Stimulated activated CD8-positive, alpha-beta memory T cell treated with anti-CD3 and anti-CD28 coated beads, Interleukin-7, amount 100 ng/mL, for 48 hours (primary cell): ENCODE measurements around the gene SEMA3A.

Source experiments
- DNase-seq, 2 donors: peaks; one replicate each; pipeline ENCODE4 v3.0.0-alpha.2; 2020; ENCODE audit warnings: low read depth in 1 of 2; ENCODE audit errors: extremely low read depth in 1 of 2

SEMA3A gene

GRCh38 chr7:84112771-84113170 lies 81.8 kb downstream of the SEMA3A start:
- DNase-seq: no peak

- no peak for DNase-seq
Observed at GRCh38 chr7:84111842-84112241, 82.7 kb downstream of the SEMA3A start.

- DNase-seq: no peak
Observed at GRCh38 chr7:84110400-84110799, 84.2 kb downstream of the SEMA3A start.

DNA sequence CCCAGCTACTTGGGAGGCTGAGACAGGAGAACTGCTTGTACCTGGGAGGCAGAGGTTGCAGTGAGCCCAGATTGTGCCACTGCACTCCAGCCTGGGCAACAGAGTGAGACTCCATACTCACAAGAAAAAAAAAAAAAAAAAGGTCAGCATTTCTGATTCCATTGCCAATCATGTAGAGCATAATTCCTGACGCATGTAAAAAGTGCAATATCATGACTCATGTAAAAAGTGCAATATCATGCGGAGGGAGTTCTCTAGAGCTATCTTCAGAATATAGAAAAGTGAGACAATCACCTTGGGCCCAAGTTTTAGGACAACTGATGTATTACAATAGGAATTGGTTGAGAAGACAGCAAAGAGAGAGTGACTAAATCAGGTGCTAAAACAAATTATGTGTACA lies 85.8 kb downstream of the SEMA3A start:
- no peak for DNase-seq

DNA sequence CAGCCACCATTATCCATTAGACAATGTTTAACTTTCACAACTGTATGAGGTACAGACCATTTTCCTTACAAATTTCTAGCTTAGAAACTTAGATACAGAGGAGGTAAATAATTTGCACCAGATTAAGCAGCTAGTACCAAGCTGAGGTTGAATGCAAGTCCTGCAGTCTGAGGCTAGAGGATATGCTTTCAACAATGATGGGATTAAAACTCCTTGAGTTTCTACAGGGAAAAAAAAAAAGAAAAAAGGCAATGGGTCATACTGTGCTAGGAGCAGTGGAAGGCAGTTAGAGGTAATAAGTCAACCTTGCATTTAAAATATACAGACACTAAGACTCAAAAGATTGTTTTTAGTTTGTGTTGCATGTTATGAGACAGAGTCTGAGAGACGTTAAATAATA lies 86.5 kb downstream of the SEMA3A start:
- DNase-seq: no peak

DNA sequence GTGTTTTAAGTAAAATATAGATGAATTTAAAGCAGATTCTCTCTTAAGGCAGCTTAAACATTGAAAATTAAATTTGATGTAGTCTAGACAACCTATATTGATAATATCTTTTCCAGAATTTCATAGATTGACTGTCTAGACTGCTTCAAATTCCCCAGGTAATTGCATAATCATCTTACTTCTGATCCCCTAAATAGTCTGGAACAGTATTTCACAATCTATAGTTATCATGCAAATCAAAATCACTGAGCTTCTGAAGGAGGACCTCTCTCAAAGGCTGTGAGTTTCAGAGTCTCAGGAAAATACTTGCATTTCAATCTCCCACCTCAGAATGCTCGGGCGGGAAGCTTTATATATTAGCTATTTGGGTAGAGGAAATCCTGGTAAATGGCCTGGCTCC lies 87.3 kb downstream of the SEMA3A start:
- no peak for DNase-seq

GRCh38 chr7:84106291-84106690 lies 88.3 kb downstream of the SEMA3A start:
- no peak for DNase-seq

DNA sequence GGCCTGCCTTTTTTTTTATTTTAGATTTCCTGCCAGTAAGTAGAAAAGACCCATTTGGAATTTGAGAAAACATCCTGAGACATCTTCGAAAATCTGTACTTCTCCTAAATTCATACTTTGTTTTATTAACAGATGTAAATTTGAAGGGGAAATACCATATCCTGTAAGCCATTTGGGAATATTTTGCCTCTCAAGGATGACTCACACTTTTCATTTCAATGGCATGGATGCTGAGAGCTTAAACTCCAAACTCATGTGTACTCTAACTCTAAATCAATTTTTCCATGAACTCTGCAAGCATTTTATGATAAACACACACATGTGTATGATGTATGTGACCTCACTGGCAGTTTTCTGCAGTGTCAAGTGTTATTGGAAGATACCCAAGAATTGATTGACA lies 89.0 kb downstream of the SEMA3A start:
- DNase-seq: no peak

- no peak for DNase-seq
Observed at GRCh38 chr7:84104826-84105225, 89.8 kb downstream of the SEMA3A start.

DNA sequence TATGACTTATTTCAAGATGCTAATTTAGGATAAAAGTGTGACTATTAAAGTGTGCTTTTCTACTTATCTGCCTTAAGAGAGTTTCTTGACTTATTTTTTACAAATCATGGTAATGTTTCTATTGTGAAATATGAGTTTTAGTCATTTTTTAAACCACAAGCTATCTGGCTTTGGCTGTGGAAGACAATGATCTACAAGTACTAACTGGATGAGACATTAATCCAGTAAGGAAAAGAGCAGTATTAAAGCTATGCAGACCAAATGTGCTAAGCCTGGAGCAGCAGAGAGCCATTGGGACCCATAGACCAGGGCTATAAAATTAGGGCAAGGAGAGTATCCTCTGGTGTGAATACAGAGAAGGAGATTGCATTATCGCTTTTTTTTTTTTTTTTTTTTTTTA lies 92.4 kb downstream of the SEMA3A start:
- DNase-seq: no peak

GRCh38 chr7:84100866-84101265 lies 93.7 kb downstream of the SEMA3A start:
- no peak for DNase-seq

DNA sequence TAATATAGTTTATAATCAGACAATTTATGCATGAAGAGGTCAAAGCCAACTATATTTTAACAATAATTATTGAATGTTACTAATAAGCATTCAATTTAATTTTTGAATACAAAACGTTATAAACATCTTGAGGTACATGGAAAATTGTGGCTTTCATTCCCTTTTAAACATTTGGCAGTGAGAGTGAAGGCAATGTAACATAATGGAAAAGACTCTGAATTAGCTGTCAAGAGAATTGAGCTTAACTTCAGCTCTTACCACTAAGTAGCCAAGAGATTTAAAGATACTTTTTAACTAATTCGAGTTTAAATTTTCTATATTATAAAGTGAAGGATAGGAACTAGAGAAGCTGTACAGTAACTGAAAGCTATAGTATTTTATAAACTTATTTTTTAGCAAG lies 98.6 kb downstream of the SEMA3A start:
- DNase-seq: no peak

- no peak for DNase-seq
Observed at GRCh38 chr7:84092207-84092606, 102.4 kb downstream of the SEMA3A start.

DNA sequence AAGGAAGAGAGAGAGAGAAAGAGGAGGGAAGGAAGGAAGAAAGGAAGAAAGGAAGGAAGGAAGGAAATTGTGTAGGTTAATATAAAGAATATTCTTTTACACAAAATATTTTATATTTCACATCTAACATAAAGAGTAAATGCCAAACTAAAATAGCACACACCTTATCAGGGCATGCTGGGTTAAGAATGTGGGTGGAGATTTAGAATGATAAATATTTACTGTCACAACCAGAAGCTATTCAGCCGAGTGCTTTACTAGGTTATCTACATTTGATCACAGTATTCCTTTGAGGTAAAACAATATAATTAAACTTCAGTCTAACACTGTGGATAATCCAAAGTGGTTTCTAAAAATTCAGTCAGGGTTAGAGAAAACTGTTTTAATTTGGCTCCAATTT lies 103.3 kb downstream of the SEMA3A start:
- no peak for DNase-seq

GRCh38 chr7:84088802-84089201 lies 105.8 kb downstream of the SEMA3A start:
- no peak for DNase-seq

- DNase-seq: no peak
Observed at GRCh38 chr7:84085998-84086397, 108.6 kb downstream of the SEMA3A start.

DNA sequence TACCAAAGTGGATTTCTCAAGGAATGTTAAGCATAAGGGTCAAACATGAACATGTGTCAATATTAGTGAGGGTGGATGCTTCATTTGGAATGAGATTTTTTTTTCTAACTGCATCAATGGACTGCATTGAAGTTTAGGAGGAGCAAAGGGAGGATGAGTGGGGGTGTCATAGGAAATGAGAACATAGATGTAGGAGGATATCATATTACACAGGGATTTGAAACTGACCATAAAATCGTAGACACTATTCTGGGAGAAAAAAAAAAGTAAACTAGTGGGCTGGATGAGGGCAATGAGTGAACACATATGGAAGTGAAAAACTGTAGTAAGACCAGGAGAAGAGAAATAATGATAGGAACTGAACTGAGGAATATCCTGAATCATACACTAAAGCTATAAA lies 109.4 kb downstream of the SEMA3A start:
- DNase-seq: no peak

GRCh38 chr7:84083846-84084245 lies 110.7 kb downstream of the SEMA3A start:
- no peak for DNase-seq

DNA sequence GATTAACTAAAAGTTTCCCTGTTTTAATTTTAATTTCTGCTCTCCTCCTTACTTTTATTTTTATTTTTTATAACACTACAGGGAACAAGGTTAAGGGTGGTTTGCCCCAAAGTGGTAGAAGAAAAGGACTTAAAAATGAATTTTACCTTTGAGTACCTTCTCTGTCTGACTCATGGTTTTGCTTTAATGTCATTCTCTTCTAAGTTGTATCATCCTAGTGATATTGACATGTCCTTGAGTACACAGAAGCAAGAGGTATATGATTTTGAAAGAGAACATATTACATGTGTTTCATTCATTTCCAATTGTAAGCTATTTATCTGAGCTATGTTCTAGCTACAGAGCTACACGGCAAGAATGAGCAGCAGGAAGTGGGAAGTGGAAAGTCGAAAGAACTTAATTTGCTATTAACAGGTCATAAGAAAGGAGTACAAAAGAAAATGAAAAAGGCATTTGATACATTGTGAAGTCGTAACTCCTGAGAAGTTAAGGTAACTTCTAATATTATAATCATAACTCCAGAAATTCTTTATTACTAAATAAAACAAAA lies 112.5 kb downstream of the SEMA3A start:
- DNase-seq: no peak

DNA sequence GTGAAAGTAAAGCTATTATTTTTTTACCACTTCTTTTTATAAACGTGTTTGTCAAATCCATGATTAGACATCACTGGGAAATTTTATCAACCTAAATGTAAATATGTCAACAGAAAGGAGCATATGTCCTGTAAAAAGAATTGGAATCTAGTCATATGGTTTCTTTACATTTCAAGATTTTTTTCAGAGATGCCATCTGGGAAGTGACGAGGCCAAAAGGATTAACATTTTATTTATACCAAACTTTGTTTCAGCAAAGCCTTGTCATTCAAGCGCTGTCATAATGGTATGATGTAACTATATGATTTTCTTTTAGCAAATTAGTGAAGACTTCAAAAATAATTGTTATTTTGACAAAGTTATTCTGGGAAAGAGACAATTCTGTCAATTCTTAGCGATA lies 117.3 kb downstream of the SEMA3A start:
- DNase-seq: no peak

GRCh38 chr7:84076219-84076618 lies 118.4 kb downstream of the SEMA3A start:
- DNase-seq: no peak

DNA sequence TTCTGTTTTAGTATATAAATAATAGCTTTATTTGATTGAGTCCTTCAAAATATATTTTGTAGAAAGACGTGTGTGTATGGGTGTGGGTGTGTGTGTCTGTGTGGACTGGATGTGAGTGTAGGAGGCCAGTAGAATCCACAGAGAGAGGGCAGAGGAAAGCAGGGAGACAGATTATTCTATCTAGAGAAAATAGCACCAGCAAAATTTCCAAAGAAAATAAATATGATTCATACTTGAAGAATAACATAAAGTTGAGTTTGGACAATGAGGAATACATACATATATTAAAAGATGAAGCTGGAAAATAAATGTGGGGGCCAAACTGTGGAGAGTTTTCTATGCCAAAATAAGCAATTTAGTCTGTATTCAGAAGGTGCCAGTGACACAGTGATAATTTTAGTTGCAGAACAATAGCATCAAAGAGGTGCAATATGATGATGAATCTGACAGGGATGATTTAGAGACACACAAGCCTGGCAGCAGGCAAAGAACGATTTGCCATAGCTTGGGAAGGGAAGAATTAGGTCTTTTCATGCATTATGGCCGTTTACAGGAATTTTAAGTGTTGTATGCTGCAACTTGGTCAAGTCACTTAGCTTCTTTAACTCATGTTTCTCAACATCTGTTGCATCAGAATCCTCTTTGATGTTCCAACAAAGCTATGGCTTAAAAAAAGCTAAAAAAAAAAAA lies 121.3 kb downstream of the SEMA3A start:
- DNase-seq: no peak

DNA sequence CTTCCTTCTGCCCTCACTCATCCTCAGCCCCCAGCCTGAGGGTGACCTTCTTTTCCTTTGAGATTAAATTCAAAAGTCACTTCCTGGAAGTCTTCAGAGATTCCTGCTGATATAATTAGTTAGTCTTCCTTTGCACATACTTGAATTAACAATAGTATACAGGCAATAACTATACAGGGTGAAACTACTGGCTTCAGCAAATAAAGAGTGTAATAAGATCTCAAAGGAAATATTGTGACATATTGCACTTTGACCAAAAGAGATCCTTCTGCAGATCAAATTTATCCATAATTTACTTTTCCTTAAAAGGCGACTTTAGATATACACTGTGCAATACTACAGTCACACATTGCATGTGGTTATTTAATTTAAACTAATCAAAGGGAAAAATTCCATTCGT lies 123.8 kb downstream of the SEMA3A start:
- no peak for DNase-seq
